OCI-LY7 (cell line): ENCODE data around the gene PLXNA4.

Experiments
- CTCF ChIP-seq: fragments of 200-600 bp; sonication (generic); conservative IDR thresholded peaks from 2 replicates; pipeline ENCODE4 v1.5.1; 2014; ENCODE audit warnings: mild to moderate bottlenecking, antibody characterized with exemption, low read length, moderate library complexity, mixed read lengths
- EZH2phosphoT487 ChIP-seq: fragments of 200-600 bp; sonication (generic); IDR thresholded peaks from 2 replicates; pipeline ENCODE4 v1.6.1; 2018; ENCODE audit warnings: low read depth, borderline replicate concordance, mild to moderate bottlenecking, mixed run types, antibody characterized with exemption, low read length, moderate library complexity, mixed read lengths

GRCh38 chr7:132216847-132217525 is 359.3 kb downstream of the PLXNA4 start:
- TF ChIP-seq CTCF = no peak
- no peak for TF ChIP-seq EZH2phosphoT487
